Duodenal mucosa (tissue), 2 donors: ENCODE measurements around the gene KCNQ1.

Experiments
- H3K27ac ChIP-seq: one replicate; pipeline ENCODE4 v1.7.0; 2013; ENCODE audit warnings: low read depth, low read length
- H3K27me3 ChIP-seq, 2 donors: one replicate each; pipeline ENCODE4 v1.7.0; 2013; ENCODE audit warnings: low read length in 2 of 2, control low read depth in 1 of 2; ENCODE audit not compliant: insufficient read depth in 2 of 2, control insufficient read depth in 1 of 2
- H3K36me3 ChIP-seq, 2 donors: one replicate each; pipeline ENCODE4 v1.7.0; 2013; ENCODE audit warnings: low read length in 2 of 2, control low read depth in 1 of 2; ENCODE audit not compliant: insufficient read depth in 2 of 2, control insufficient read depth in 1 of 2
- H3K4me1 ChIP-seq, 2 donors: one replicate each; pipeline ENCODE4 v1.7.0; 2013; ENCODE audit warnings: low read length in 2 of 2, control low read depth in 1 of 2; ENCODE audit not compliant: insufficient read depth in 2 of 2, control insufficient read depth in 1 of 2
- H3K4me3 ChIP-seq, 2 donors: one replicate each; pipeline ENCODE4 v1.7.0; 2013; ENCODE audit warnings: low read length in 2 of 2, low read depth in 1 of 2
- H3K9ac ChIP-seq, 2 donors: one replicate each; pipeline ENCODE4 v1.7.0; 2013; ENCODE audit warnings: low read length in 2 of 2, low read depth in 1 of 2
- H3K9me3 ChIP-seq, 2 donors: one replicate each; pipeline ENCODE4 v1.7.0; 2013; ENCODE audit warnings: low read length in 2 of 2, control low read depth in 1 of 2; ENCODE audit not compliant: control insufficient read depth in 1 of 2

KCNQ1 gene

GRCh38 chr11:2804189-2804588 is 359.4 kb downstream of the KCNQ1 start:
- Histone ChIP-seq H3K9ac (no peak overlapping the region), H3K4me1 (no peaks in the 10 kb centered on the region), H3K27me3 (no peaks in the 10 kb centered on the region), H3K4me3 (no peak overlapping the region), H3K27ac (no peak overlapping the region), H3K36me3 (peaks cover 0 to 3% of the 10 kb centered on the region in 2 donors), H3K9me3 (no peaks in the 10 kb centered on the region)

GRCh38 chr11:2804701-2805387 is 360.0 kb downstream of the KCNQ1 start:
- Histone ChIP-seq H3K4me1 (no peaks in the 10 kb centered on the region), H3K4me3 (no peak overlapping the region), H3K9ac (no peak overlapping the region), H3K9me3 (no peaks in the 10 kb centered on the region), H3K27ac (no peak overlapping the region), H3K36me3 (no peaks in the 10 kb centered on the region), H3K27me3 (no peaks in the 10 kb centered on the region)

GRCh38 chr11:2805388-2806056 is 360.7 kb downstream of the KCNQ1 start:
- H3K4me1 ChIP-seq = no peaks in the 10 kb centered on the region
- H3K27ac ChIP-seq = no peak overlapping the region
- H3K36me3 ChIP-seq = no peaks in the 10 kb centered on the region
- H3K27me3 ChIP-seq = no peaks in the 10 kb centered on the region
- no peak overlapping the region for H3K4me3 ChIP-seq
- H3K9me3 ChIP-seq = no peaks in the 10 kb centered on the region
- no peak overlapping the region for H3K9ac ChIP-seq

GRCh38 chr11:2806351-2807024 is 361.7 kb downstream of the KCNQ1 start:
- Histone ChIP-seq H3K4me1 (no peaks in the 10 kb centered on the region), H3K36me3 (no peaks in the 10 kb centered on the region), H3K9me3 (no peaks in the 10 kb centered on the region), H3K4me3 (no peak overlapping the region), H3K9ac (no peak overlapping the region), H3K27ac (no peak overlapping the region), H3K27me3 (no peaks in the 10 kb centered on the region)

- H3K4me1 ChIP-seq = no peaks in the 10 kb centered on the region
- no peaks in the 10 kb centered on the region for H3K9me3 ChIP-seq
- no peaks in the 10 kb centered on the region for H3K36me3 ChIP-seq
- H3K9ac ChIP-seq = no peak overlapping the region
- no peak overlapping the region for H3K27ac ChIP-seq
- no peak overlapping the region for H3K4me3 ChIP-seq
- H3K27me3 ChIP-seq = no peaks in the 10 kb centered on the region
Observed at GRCh38 chr11:2807025-2807681, 362.3 kb downstream of the KCNQ1 start.

- Histone ChIP-seq H3K4me3 (no peak overlapping the region), H3K27ac (no peak overlapping the region), H3K9ac (no peak overlapping the region), H3K4me1 (no peaks in the 10 kb centered on the region), H3K27me3 (no peaks in the 10 kb centered on the region), H3K36me3 (no peaks in the 10 kb centered on the region), H3K9me3 (no peaks in the 10 kb centered on the region)
Observed at GRCh38 chr11:2807801-2808241, 363.0 kb downstream of the KCNQ1 start.

GRCh38 chr11:2808850-2809846 is 364.3 kb downstream of the KCNQ1 start:
- Histone ChIP-seq H3K4me3 (no peak overlapping the region), H3K4me1 (no peaks in the 10 kb centered on the region), H3K27ac (no peak overlapping the region), H3K36me3 (no peaks in the 10 kb centered on the region), H3K27me3 (no peaks in the 10 kb centered on the region), H3K9ac (no peak overlapping the region), H3K9me3 (no peaks in the 10 kb centered on the region)

GRCh38 chr11:2809854-2810253 is 365.0 kb downstream of the KCNQ1 start:
- Histone ChIP-seq H3K36me3 (peaks cover 0 to 4% of the 10 kb centered on the region in 2 donors), H3K4me3 (no peak overlapping the region), H3K9ac (no peak overlapping the region), H3K27ac (no peak overlapping the region), H3K4me1 (no peaks in the 10 kb centered on the region), H3K27me3 (no peaks in the 10 kb centered on the region), H3K9me3 (no peaks in the 10 kb centered on the region)

- Histone ChIP-seq H3K27me3 (no peaks in the 10 kb centered on the region), H3K9ac (no peak overlapping the region), H3K9me3 (peaks cover 0 to 1% of the 10 kb centered on the region in 2 donors), H3K4me1 (no peaks in the 10 kb centered on the region), H3K27ac (no peak overlapping the region), H3K4me3 (no peak overlapping the region), H3K36me3 (peaks cover 0 to 7% of the 10 kb centered on the region in 2 donors)
Observed at GRCh38 chr11:2810411-2811205, 365.8 kb downstream of the KCNQ1 start.
